HG03159 (cell line): ENCODE measurements around the gene GRIA1.
A peak's percentile ranks its signal among the peaks of the same experiment; 100 is the strongest.

ENCODE experiments used
- ATAC-seq: cut with Tn5 transposase; IDR thresholded peaks from one replicate; pipeline ENCODE4 v1.9.1; 2021; ENCODE audit warnings: mild to moderate bottlenecking, moderate library complexity; ENCODE audit not compliant: unreplicated experiment

GRIA1 gene

GRCh38 chr5:153490118-153491037 lies at the start of gene GRIA1:
TSS of gene GRIA1 (plus strand) at chr5:153490670.
- no peak for ATAC-seq

- no peak for ATAC-seq
Observed at GRCh38 chr5:153445875-153446579, 44.4 kb upstream of the GRIA1 start.

GRCh38 chr5:153447534-153447933 lies 42.9 kb upstream of the GRIA1 start:
- no peak for ATAC-seq

GRCh38 chr5:153456354-153456753 lies 34.1 kb upstream of the GRIA1 start:
- no peak for ATAC-seq

- no peak for ATAC-seq
Observed at GRCh38 chr5:153456993-153457392, 33.5 kb upstream of the GRIA1 start.

- ATAC-seq = no peak
Observed at GRCh38 chr5:153458268-153458667, 32.2 kb upstream of the GRIA1 start.

GRCh38 chr5:153459051-153459743 lies 31.3 kb upstream of the GRIA1 start:
- no peak for ATAC-seq

- no peak for ATAC-seq
Observed at GRCh38 chr5:153460421-153460820, 30.0 kb upstream of the GRIA1 start.

- ATAC-seq = no peak
Observed at GRCh38 chr5:153461341-153461740, 29.1 kb upstream of the GRIA1 start.

- ATAC-seq = no peak
Observed at GRCh38 chr5:153463806-153464205, 26.7 kb upstream of the GRIA1 start.

- no peak for ATAC-seq
Observed at GRCh38 chr5:153467546-153467945, 22.9 kb upstream of the GRIA1 start.

GRCh38 chr5:153469423-153469822 lies 21.0 kb upstream of the GRIA1 start:
- ATAC-seq = no peak

GRCh38 chr5:153470736-153471135 lies 19.7 kb upstream of the GRIA1 start:
- no peak for ATAC-seq

- ATAC-seq = no peak
Observed at GRCh38 chr5:153476767-153477166, 13.7 kb upstream of the GRIA1 start.

- peak; percentile 84 for ATAC-seq
Observed at GRCh38 chr5:153480401-153480800, 10.1 kb upstream of the GRIA1 start.

GRCh38 chr5:153483482-153483881 lies 7.0 kb upstream of the GRIA1 start:
- ATAC-seq = no peak

- no peak for ATAC-seq
Observed at GRCh38 chr5:153485641-153486040, 4.8 kb upstream of the GRIA1 start.

- no peak for ATAC-seq
Observed at GRCh38 chr5:153486771-153487170, 3.7 kb upstream of the GRIA1 start.

GRCh38 chr5:153489611-153490010 lies 859 bp upstream of the GRIA1 start:
- no peak for ATAC-seq

GRCh38 chr5:153491038-153491744 lies 721 bp downstream of the GRIA1 start:
- ATAC-seq = no peak

GRCh38 chr5:153491856-153492255 lies 1.4 kb downstream of the GRIA1 start:
- ATAC-seq = no peak
